GM11168 (cell line): Measurements from ENCODE around the gene SH3BGR.

Source experiments
- in situ Hi-C: fragments of 300-500 bp; cut with MboI; formaldehyde crosslinking; loops from one replicate; pipeline ENCODE4 v1.12.0; 2022; ENCODE audit warnings: low sequenced_read_pairs; ENCODE audit not compliant: unreplicated experiment

Gene SH3BGR

DNA sequence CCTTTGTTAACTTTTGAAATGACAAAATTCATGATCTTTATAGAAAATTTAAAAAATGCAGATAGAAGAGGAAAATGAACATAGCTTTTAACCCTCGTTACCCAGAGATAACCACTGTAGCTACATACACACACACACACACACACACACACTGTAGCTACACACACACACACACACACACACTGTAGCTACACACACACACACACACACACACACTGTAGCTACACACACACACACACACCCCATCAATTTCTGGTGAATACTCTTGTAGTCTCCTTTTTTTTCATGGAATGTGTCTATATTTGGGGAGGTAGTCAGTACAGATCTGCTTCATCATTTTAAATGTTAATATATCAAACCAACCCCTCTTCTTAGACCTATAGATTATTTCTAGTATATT is 58.5 kb downstream of the SH3BGR start:
- in situ Hi-C loops: no loop called here

DNA sequence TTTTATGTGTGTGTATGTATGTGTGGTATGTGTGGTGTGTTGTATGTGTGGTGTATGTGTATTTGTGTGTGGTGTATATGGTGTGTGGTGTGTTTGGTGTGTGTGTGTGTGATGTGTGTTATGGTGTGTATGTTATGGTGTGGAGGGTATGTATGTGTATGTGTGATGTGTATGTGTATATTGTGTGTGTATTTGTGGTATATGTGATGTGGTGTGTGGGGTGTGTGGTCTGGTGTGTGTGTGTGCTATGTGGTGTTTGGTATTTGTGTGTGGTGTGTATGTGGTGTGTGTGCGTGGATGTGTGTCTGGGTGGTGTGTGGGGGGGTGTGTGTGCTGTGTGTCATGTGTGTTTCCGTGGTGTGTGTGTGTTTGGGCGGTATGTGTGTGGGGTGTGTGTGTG is 59.3 kb downstream of the SH3BGR start:
- in situ Hi-C loops: no loop called here

DNA sequence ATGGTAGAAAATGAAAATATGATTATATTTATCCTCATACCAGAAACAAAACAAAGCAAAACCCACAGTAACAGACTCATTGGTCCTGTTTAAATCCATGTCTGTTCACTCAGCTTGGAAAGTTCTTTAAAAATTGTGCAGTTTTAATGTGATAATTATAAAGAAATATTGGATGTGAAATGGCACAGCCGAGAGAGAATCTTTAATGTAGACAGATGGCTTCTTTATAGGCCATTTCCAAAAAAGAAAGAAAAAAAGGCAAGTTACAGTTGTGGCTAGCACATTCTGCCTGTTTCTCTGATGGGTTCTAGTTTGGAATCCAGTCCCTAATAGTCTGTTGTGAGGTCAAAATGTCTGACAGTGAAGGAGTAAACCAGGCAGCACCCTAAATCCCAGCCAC is 62.0 kb downstream of the SH3BGR start:
- in situ Hi-C loops: no loop called here

DNA sequence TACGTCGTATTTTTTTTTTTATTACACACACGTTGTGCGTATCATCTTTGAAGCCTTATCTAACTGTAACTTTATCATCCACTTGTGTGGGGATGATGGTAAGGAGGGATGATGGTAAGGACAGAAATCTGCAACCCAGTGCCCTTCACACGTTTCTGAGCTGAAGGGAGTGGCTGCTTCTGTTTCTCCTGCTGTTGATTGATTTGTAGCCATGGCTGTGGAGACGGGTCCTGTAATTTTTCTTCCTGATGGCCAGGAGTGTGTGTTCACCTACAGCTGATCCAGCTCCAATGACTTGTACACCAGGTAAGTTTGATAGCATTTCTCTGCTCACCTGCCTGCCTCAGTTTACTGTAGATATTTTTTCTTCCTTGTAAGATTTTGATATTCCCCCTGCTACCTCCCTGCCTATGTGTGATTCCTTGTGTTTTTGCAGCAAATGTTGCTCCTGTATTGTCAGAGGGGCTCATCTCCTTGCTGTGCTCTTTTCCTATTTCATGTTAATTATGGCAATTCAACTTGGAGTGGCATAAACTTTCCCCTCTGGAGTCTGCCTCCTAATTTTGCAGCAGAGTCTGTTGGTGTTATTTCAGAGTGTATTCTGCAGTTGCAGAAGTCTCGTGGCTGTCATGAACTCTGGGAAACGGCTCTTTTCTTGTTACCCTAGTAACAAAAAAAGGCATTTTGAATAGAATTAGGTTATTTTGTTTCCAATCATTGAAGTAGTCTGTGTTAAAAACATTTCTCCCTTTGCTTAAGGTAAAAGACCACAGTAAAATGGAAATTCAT is 64.1 kb downstream of the SH3BGR start:
- in situ Hi-C loops: no loop called here

DNA sequence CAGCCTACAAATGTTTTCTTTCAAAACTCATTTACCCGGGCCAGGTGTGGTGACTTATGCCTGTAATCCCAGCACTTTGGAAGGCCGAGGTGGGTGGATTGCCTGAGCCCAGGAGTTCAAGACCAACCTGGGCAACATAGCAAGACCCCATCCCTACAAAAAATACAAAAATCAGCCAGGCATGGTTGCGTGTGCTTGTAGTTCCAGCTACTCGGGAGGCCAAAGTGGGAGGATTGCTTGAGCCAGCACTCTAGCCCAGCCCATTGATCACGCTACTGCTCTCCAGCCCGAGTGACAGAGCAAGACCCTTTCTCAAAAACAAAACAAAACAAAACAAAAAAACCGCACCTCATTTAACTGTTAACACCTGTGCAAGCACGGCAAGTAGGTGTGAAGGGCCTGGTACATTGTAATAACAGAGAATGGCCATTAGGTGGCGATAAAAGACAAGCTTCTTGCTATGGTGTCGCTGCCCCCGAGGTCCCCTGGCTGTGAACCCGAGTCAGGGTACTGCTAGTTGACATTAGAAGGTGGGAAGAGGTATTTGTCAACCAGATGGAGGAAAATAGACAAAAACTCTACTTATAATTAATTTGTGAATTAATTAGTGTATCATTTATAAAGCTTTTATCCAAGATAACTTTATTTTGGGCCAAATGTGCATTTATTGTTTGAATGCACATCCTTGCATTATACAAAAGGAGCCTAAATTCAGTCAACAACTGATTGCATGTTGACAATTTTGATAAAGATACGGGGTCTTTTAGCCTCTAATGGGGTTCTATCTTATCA is 66.5 kb downstream of the SH3BGR start:
- in situ Hi-C loops: no loop called here

DNA sequence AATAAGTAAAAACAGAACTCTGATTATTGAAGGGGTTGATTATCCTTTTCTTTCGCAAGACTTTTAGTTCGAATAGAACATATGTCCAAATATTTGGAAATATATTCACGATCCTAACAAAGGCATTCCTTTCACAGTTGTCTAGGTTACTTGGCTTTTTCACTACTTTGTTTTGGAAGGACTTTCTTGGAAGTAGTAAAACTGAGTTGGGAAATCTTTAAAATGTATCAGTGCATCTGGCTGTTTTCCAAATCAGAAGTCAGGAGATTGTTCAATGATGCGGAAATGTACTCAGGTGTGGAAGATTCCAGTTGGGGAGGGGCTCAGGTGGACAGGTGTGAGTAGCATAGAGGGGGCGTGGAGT is 67.1 kb downstream of the SH3BGR start:
- in situ Hi-C loops: no loop called here

DNA sequence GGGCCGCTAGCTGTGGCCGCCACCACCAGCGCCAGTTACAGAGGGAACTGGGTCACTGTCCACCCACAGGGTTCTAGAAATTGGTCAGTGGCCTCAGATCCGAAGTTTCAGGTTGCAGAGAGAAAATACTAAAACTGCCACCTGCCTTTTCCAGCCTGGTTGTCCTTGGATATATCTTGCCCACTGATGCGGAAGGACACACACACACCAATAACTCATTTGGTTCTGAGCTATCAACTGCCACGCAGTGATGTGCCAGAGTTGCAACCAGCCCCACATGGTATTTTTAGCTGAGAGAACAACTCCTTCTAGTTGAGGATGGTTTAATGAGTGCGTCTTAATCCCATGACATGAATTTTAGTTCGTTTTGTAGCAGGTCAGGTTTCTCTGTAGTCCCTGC is 68.1 kb downstream of the SH3BGR start:
- in situ Hi-C loops: loop anchor here (10.0 kb wide), 1 partner anchor 205 kb away; no protein-coding TSS in a partner anchor

DNA sequence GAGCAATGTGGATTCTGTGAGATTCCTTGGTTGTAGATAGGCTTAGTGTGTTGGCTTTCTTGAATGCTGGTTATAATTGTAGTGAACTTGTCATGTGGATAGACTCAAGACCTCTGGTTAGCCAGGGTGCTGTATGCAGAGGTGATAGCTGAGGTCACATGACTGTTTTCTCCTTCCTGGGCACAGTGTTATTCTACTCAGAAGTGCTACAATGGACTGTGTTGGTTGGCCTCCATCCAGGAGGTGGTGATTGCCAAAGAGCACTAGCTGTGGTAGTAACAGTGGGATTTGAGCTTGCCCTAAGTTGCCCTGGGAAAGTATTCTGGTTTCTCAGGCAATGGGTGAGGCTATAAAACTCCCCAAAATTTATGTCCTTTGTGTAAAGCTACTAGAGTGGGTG is 71.6 kb downstream of the SH3BGR start:
- in situ Hi-C loops: loop anchor here (10.0 kb wide), 1 partner anchor 201 kb away; no protein-coding TSS in a partner anchor

DNA sequence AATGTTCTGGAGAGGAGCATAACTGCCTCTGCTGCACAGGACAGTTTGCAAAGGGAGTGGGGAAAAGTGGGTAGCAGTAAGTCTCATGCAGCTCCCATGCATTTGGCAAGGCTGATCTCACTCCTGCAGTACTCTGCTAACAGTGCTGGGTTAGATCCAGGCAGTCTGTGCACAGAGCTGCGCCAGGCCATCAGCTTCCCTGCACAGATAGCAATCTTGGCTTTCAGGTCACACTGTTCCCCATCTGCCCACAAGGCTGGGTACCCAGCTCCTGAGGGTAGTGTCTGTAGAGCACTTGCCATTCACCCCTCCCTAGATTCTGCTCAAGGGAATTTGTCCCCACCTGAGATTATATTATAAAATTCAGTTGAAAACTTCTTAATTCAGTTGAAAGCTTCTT is 72.1 kb downstream of the SH3BGR start:
- in situ Hi-C loops: loop anchor here (10.0 kb wide), 1 partner anchor 201 kb away; no protein-coding TSS in a partner anchor

DNA sequence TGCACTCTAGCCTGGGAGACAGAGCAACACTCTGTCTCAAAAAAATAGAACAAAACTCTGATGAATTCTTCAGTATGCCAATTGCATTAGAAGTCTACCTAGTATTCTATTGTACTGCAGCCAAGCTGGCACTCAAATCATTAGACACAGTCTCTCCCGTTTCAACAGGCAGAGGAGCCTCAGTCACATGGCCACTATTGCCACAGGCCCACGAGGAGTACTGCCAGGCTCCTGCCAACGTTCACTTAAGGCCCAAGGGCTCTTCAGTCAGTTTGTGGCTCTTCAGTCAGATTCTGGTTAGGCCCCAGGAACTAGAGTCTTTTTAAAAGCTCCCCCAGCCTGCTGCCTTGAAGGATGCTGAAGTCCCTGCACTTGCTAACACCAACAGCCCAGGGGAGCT is 73.4 kb downstream of the SH3BGR start:
- in situ Hi-C loops: loop anchor here (10.0 kb wide), 1 partner anchor 200 kb away; no protein-coding TSS in a partner anchor

DNA sequence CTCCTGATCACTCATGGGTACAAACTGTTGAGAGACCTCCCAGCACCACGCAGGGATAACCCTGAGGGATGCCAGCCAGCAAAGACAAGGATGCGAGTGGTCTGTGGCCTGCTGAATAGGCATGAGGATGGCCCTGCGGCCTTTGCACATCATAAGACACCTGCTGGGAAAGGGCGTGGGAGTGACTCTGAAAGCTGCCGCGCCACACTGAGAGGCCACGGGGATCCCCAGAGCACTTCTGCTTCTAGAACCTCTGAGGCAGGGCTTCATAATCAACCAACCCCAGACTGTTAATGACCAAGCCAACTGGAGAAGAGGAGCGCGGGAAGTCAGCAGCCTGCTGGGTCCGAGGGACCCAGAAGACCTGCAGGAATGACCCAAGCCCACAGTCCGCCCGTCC is 73.8 kb downstream of the SH3BGR start:
- in situ Hi-C loops: loop anchor here (10.0 kb wide), 1 partner anchor 199 kb away; no protein-coding TSS in a partner anchor

DNA sequence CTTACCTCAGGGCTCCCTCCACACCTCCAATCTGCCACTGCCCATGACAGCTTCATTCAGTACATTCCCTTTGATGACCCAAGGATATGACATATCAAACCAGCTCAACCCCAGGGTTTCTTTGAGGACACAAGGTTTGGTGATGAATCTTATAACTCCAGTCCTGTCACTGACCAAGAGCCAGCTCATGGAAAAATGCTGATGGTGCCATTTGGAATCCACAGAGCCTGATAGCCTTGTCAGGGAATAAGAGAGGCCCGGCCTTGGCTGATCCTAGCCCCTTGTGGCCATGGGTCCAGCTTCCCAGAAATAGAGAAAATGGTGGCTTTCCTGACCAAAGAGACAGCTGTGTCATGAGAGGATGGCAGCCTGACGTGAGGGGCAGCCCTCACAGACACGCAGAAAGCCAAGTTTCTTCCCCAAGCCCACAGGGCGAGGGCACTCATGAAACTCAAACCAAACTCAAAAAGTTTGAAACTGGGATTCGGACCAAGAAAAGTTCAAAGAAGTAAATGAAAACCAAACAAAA is 75.4 kb downstream of the SH3BGR start:
- in situ Hi-C loops: loop anchor here (10.0 kb wide), 1 partner anchor 198 kb away; no protein-coding TSS in a partner anchor

DNA sequence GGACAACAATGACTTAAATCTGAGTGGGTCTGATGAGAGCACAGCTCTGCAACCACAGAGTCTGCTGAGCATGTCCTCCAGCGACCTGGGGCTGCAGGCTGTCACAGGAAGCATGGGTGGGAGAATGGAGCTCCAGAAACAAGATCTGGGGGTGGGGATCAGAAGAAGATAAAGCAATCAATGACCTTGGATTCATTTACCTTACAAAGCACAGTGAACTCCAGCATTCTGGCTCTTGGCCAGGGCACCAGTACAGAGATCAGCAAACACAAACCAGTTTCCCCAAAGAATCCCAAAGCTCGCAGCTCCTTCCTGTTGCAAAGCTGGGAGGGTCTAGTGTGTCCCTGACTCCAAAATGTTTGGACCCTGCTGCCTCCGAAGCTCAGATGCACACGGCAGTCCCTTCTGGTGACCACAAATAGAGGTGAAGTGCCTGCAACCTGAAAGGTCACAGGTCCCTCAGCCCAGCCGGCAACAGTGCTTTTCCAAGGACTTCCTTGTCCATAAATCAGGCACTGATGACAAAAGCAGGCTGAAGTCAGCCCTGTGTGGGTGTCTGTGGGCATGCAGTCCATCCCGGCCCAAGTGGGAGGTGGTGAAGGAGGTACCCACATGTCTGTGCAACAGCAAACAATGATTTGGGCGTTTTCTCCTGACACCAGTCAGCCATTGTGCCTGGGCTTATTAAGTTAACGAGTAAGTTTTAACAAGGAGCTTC is 76.1 kb downstream of the SH3BGR start:
- in situ Hi-C loops: loop anchor here (10.0 kb wide), 1 partner anchor 197 kb away; no protein-coding TSS in a partner anchor

DNA sequence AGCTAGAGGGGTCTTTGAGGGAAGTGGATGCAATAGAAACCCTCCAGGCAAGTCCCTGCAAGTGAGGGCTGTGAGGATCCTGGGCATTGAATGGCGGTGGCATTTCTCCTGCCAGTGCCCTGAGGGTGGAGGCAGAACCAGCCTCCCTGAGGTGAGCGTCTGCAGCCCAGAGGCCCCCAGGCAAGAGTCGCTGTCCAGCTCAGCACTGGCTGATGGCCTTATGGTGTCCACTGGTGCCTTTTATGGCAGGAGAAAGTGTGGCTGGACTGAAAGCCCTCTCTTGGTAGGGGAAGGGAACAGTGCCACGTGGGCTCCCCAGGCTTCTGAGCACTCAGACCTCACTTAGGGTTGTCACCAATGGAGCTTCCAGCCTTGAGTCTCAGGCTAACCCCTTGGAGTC is 77.3 kb downstream of the SH3BGR start:
- in situ Hi-C loops: loop anchor here (10.0 kb wide), 1 partner anchor 196 kb away; no protein-coding TSS in a partner anchor

DNA sequence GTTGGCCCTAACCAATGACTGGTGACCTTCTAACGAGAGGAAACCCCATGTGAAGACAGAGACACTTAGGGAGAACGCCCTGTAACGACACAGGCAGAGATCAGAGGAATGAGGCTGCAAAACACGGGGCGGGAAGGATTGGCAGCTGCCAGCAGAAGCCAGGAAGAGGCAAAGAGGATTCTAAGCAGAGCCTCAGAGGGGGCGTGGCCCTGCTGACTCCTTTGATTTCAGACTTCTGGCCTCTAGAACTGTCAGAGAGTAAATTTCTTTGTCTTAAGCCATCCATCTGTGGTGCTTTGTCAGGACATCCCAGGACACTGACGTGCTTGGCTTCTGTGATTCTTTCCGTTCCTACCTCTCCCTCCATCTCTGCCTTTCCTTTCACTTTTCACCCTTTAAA is 79.3 kb downstream of the SH3BGR start:
- in situ Hi-C loops: no loop called here

DNA sequence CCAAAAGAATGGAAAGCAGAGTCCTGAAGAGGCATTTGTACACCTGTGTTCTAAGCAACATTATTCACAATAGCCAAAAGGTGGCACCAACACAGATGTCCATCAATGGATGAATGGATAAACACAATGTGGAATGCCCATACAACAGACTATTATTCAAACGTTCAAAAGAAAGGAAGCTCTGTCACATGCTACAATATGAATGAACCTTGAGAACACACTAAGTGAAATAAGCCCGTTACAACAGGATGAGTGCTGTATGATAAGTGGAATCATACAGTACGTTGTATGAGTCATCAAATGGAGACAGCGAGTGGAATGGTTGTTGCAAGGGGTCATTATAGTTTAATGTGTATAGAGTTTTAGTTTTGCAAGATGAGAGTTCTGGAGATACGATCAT is 80.1 kb downstream of the SH3BGR start:
- in situ Hi-C loops: no loop called here

DNA sequence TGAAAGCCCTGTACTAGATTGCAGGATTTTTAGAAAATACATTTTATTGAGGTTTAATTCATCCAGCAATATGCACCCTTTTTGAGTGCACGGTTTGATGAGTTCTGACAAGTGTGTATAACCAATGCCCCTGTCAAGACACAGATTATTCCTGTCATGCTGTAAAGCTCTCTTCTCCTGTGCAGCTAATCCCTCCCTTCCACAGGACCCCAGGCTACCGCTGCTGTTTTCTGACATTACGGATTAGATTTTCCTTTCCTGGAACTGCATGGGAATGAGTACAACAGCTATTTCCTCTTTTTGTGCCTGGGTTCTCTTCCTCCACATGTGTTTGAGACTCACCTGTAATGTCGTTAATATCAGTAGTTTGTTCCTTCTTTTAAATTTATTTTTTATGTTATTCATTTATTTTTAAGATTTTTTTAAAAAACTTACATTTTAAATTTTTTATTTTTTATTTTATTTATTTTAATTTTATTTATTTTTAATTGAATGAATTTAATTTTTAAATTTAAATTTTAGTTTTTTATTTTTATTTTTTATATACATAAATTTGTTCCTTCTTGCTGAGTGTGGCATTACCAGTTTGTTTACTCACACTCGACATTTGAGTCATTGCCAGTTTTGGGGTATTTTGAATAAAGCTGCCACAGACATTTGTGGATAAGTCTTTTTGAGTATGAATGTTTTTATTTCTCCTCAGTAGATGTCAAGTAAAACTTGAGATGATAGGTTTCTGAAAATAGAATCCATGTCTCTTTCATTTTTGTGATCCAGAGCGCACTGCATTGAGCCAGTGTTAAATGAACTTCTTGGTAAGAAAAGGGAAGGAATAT is 82.0 kb downstream of the SH3BGR start:
- in situ Hi-C loops: no loop called here

DNA sequence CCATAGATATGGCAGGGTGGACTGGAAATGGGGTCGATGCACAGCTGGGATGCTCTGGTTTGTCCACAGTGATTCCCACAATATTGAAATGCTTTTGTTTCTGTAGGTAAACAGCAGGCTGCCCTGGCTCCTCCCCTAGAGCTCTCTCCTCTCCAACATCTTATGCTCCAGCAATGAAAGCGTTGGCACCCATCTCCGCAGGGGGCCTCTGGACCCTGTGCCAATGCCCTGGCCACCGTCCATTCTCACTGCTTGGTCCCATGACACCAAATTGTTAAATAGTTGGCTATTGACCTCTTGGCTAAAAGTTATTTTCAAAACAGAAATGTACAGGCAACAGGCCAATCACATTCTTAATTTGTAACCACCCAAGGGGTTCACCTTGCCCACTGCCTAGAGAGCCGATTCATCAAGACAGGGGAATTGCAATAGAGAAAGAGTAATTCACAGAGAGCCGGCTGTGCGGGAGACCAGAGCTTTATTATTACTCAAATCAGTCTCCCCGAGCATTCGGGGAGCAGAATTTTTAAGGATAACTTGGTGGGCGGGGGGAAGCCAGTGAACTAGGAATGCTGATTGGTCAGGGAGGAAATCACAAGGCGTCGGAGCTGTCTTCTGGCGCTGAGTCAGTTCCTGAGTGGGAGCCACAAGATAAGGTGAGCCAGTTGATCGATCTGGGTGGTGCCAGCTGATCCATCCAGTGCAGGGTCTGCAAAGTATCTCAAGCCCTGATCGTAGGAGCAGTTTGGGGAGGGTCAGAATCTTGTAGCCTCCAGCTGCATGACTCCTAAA is 84.1 kb downstream of the SH3BGR start:
- in situ Hi-C loops: no loop called here

DNA sequence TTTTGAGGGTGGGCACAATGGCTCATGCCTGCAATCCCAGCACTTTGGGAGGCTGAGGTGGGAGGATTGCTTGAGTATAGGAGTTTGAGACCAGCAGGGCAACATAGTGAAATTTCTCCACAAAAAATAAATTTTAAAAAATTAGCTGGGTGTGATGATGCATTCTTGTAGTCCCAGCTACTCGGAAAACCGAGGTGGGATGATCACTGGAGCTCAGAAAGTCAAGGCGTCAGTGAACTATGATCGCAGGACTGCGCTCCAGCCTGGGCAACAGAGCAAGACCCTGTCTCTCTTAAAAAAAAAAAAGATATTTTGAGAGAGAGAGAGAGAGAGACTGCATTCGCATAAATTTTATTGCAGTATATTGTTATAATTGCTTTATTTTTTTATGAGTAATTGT is 85.1 kb downstream of the SH3BGR start:
- in situ Hi-C loops: no loop called here
